ENCODE measurements around the gene ITPR2.

Gene ITPR2

DNA sequence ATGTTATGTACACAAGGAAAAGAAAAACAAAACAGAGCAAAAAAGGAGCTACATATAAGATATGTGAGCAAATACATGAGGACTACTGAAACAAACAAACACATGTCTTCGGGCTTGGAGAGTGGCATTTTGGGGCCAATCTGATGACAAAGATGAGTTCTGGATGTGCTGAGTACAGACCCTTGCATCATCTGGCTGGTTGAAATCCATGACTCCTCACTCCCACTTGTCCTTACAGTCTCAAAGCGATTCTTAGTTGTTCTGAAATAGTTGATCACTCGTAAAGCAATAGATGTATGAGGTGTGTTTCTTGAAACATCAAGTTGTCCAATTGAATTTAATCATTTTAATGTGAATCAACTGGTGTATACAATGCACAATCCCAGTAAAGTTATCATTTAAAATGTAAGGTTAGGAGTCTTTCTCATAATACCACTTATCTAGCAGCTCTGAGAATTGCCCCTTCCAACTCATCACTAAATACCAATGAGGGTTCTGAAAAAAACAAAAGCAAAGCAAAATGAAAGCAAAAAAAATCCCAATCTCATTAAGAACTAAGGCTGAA lies 136.9 kb downstream of the ITPR2 start:
- H3K4me1 ChIP-seq (ENCODE audit: low read length), result no peaks in the 10 kb centered on the region
- no peaks in the 10 kb centered on the region for H3K79me2 ChIP-seq (ENCODE audit: low read length)
- H3K27me3 ChIP-seq (replicated peaks; ENCODE audit: insufficient read depth, low read length), result no peaks in the 10 kb centered on the region
- H3K36me3 ChIP-seq (replicated peaks; ENCODE audit: insufficient read depth, low read length), result no peaks in the 10 kb centered on the region
- H3K9me3 ChIP-seq (replicated peaks; ENCODE audit: insufficient read depth, low read length), result no peaks in the 10 kb centered on the region
- no peak overlapping the region for H3K4me2 ChIP-seq (ENCODE audit: low read depth, low read length)
- H3F3A ChIP-seq (ENCODE audit: insufficient read depth, low read length), result no peaks in the 10 kb centered on the region
- TF ChIP-seq EZH2 (optimal IDR thresholded peaks at IDR 0.05; ENCODE audit: low read depth, low read length), result no peak
- TF ChIP-seq, protein P1, sequence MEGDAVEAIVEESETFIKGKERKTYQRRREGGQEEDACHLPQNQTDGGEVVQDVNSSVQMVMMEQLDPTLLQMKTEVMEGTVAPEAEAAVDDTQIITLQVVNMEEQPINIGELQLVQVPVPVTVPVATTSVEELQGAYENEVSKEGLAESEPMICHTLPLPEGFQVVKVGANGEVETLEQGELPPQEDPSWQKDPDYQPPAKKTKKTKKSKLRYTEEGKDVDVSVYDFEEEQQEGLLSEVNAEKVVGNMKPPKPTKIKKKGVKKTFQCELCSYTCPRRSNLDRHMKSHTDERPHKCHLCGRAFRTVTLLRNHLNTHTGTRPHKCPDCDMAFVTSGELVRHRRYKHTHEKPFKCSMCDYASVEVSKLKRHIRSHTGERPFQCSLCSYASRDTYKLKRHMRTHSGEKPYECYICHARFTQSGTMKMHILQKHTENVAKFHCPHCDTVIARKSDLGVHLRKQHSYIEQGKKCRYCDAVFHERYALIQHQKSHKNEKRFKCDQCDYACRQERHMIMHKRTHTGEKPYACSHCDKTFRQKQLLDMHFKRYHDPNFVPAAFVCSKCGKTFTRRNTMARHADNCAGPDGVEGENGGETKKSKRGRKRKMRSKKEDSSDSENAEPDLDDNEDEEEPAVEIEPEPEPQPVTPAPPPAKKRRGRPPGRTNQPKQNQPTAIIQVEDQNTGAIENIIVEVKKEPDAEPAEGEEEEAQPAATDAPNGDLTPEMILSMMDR (IDR thresholded peaks at IDR 0.05; ENCODE audit: low read length), result no peak
- no peak for TF ChIP-seq EZH2phosphoT487 (IDR thresholded peaks at IDR 0.05; ENCODE audit: low read length)
- DNase-seq, result no peak
- no peak overlapping the region for H3K9ac ChIP-seq (ENCODE audit: low read length)
- H3K4me3 ChIP-seq (ENCODE audit: low read length), result no peak overlapping the region
- no peaks in the 10 kb centered on the region for H4K20me1 ChIP-seq (ENCODE audit: insufficient read depth, low read length)
- no peak overlapping the region for H2AFZ ChIP-seq (ENCODE audit: low read length)
- H3K27ac ChIP-seq (ENCODE audit: low read length), result no peak overlapping the region
- H3K9me2 ChIP-seq (replicated peaks; ENCODE audit: insufficient read depth, low read length), result no peaks in the 10 kb centered on the region

- H3K9me2 ChIP-seq (replicated peaks; ENCODE audit: insufficient read depth, low read length), result no peaks in the 10 kb centered on the region
- H3K36me3 ChIP-seq (replicated peaks; ENCODE audit: insufficient read depth, low read length), result no peaks in the 10 kb centered on the region
- no peaks in the 10 kb centered on the region for H3K4me1 ChIP-seq (ENCODE audit: low read length)
- H3K9ac ChIP-seq (ENCODE audit: low read length), result no peak overlapping the region
- no peaks in the 10 kb centered on the region for H3K9me3 ChIP-seq (replicated peaks; ENCODE audit: insufficient read depth, low read length)
- no peaks in the 10 kb centered on the region for H3F3A ChIP-seq (ENCODE audit: insufficient read depth, low read length)
- H3K79me2 ChIP-seq (ENCODE audit: low read length), result no peaks in the 10 kb centered on the region
- no peaks in the 10 kb centered on the region for H4K20me1 ChIP-seq (ENCODE audit: insufficient read depth, low read length)
- DNase-seq, result no peak
- H3K27me3 ChIP-seq (replicated peaks; ENCODE audit: insufficient read depth, low read length), result no peaks in the 10 kb centered on the region
- TF ChIP-seq, protein P1 (IDR thresholded peaks at IDR 0.05; ENCODE audit: low read length), result no peak
- no peak overlapping the region for H3K4me2 ChIP-seq (ENCODE audit: low read depth, low read length)
- no peak overlapping the region for H2AFZ ChIP-seq (ENCODE audit: low read length)
- no peak overlapping the region for H3K27ac ChIP-seq (ENCODE audit: low read length)
- H3K4me3 ChIP-seq (ENCODE audit: low read length), result no peak overlapping the region
These were observed 138.6 kb downstream of the ITPR2 start for GRCh38 chr12:26694402-26694801.

DNA sequence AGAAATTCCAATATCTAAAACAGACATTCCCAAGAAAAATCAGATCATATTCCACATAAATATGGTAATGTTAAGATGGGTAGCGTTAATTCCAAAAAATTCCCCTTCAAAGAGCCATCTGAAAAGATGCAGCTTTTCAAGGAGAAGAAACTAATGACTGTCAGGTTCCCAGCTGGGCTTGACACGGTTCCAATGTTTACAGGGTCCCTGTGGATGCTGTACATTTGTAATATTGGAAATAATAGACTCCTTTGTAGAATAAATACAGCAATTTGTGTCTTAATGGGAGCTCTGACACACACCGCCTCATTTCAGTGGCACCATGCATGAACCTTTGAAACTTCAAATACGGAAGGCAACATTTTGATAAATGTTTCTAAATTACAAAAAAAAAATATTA lies 140.6 kb downstream of the ITPR2 start:
- H3K4me2 ChIP-seq (ENCODE audit: low read depth, low read length), result no peak overlapping the region
- no peaks in the 10 kb centered on the region for H4K20me1 ChIP-seq (ENCODE audit: insufficient read depth, low read length)
- no peak overlapping the region for H2AFZ ChIP-seq (ENCODE audit: low read length)
- no peaks in the 10 kb centered on the region for H3K9me2 ChIP-seq (replicated peaks; ENCODE audit: insufficient read depth, low read length)
- H3K9ac ChIP-seq (ENCODE audit: low read length), result no peak overlapping the region
- no peak overlapping the region for H3K4me3 ChIP-seq (ENCODE audit: low read length)
- no peaks in the 10 kb centered on the region for H3K79me2 ChIP-seq (ENCODE audit: low read length)
- H3K27ac ChIP-seq (ENCODE audit: low read length), result no peak overlapping the region
- H3K27me3 ChIP-seq (replicated peaks; ENCODE audit: insufficient read depth, low read length), result no peaks in the 10 kb centered on the region
- TF ChIP-seq EZH2phosphoT487 (IDR thresholded peaks at IDR 0.05; ENCODE audit: low read length) (no peak), EZH2 (optimal IDR thresholded peaks at IDR 0.05; ENCODE audit: low read depth, low read length) (no peak)
- TF ChIP-seq, protein P1 (IDR thresholded peaks at IDR 0.05; ENCODE audit: low read length), result no peak
- H3K4me1 ChIP-seq (ENCODE audit: low read length), result no peaks in the 10 kb centered on the region
- no peaks in the 10 kb centered on the region for H3K9me3 ChIP-seq (replicated peaks; ENCODE audit: insufficient read depth, low read length)
- no peaks in the 10 kb centered on the region for H3F3A ChIP-seq (ENCODE audit: insufficient read depth, low read length)
- H3K36me3 ChIP-seq (replicated peaks; ENCODE audit: insufficient read depth, low read length), result no peaks in the 10 kb centered on the region
- DNase-seq, result no peak

Measured in MM.1S (cell line).